Vagina (tissue), 2 donors: ENCODE results near the gene ITPKB. TPM values are rescaled to one million over a fixed set of nuclear protein-coding genes. Genes with fewer than 3 reads are reported as not detected.
"Not testable (repeated sequence)": the region's sequence is repeated elsewhere in the genome, so short reads cannot be mapped to it uniquely, and the experiment has no call there.

ENCODE experiments used
- DNase-seq, 2 donors: peaks; one replicate each; pipeline ENCODE4 v3.0.0-alpha.2; 2017; ENCODE audit errors: extremely low spot score in 2 of 2
- H3K27ac ChIP-seq: fragments of 200-600 bp; sonication (generic); one replicate; pipeline ENCODE4 v1.5.1; 2019
- H3K27me3 ChIP-seq: fragments of 200-600 bp; sonication (generic); one replicate; pipeline ENCODE4 v1.5.1; 2019
- H3K36me3 ChIP-seq, 2 donors: fragments of 200-600 bp; sonication (generic); one replicate each; pipeline ENCODE4 v1.5.1; 2017 to 2019
- H3K4me1 ChIP-seq: fragments of 200-600 bp; sonication (generic); one replicate; pipeline ENCODE4 v1.5.1; 2019
- H3K4me3 ChIP-seq, 2 donors: fragments of 200-600 bp; sonication (generic); 1 replicate in 1 of 2; 2 replicates in 1 of 2; pipeline ENCODE4 v1.5.1; 2016 to 2019
- H3K9me3 ChIP-seq: fragments of 200-600 bp; sonication (generic); one replicate; pipeline ENCODE4 v1.5.1; 2019
- CTCF ChIP-seq, 3 experiments: fragments of 450-650 bp in 2 of 3; fragments of 200-600 bp in 1 of 3; sonication (generic) in 1 of 3; IDR thresholded peaks; one replicate each; pipeline ENCODE4 v1.5.1; 2017 to 2019; ENCODE audit warnings: antibody characterized with exemption in 3 of 3, mild to moderate bottlenecking in 2 of 3, moderate library complexity in 2 of 3
- POLR2A ChIP-seq, 2 donors: fragments of 450-650 bp; IDR thresholded peaks; one replicate each; pipeline ENCODE4 v1.6.1; 2017; ENCODE audit warnings: antibody characterized with exemption in 2 of 2, mild to moderate bottlenecking in 2 of 2, moderate library complexity in 2 of 2
- POLR2AphosphoS5 ChIP-seq, 2 donors: sonication (generic); formaldehyde crosslinking; IDR thresholded peaks; one replicate each; pipeline ENCODE4 v1.9.0; 2017; ENCODE audit warnings: antibody characterized with exemption in 2 of 2, mild to moderate bottlenecking in 2 of 2, low read depth in 1 of 2; ENCODE audit not compliant: insufficient read depth in 1 of 2
- intact Hi-C: fragments of 100-400 bp; cut with DNase I; formaldehyde crosslinking; loops from one replicate; pipeline ENCODE4 v1.15.1; 2023
- total RNA-seq: library from RNA; depleted of rRNA; stranded (reverse); fragments of >200 nt; gene quantifications from one replicate; pipeline ENCODE4 v1.2.3, GENCODE V29; 2016

Gene ITPKB
- total RNA-seq, 1 donor from 2014 or later = 31.7 TPM

- H3K4me1 ChIP-seq = peaks cover 66% of the 10 kb centered on the region
- H3K9me3 ChIP-seq = no peaks in the 10 kb centered on the region
- peaks cover 0 to 4% of the 10 kb centered on the region in 2 donors for H3K36me3 ChIP-seq
- H3K27ac ChIP-seq = peak overlapping the region; percentile 51
- no peaks in the 10 kb centered on the region for H3K27me3 ChIP-seq
- no peak for DNase-seq
- TF ChIP-seq POLR2A (IDR thresholded peaks at IDR 0.05) = no peak
- no peak for TF ChIP-seq CTCF (IDR thresholded peaks at IDR 0.05)
- TF ChIP-seq POLR2AphosphoS5 (IDR thresholded peaks at IDR 0.05; ENCODE audit: insufficient read depth in 1 of 2, low read depth in 1 of 2) = no peak
- no peak overlapping the region for H3K4me3 ChIP-seq
- intact Hi-C loops = no loop called here
Observed at GRCh38 chr1:226722901-226723656, 16.0 kb downstream of the ITPKB start.

DNA sequence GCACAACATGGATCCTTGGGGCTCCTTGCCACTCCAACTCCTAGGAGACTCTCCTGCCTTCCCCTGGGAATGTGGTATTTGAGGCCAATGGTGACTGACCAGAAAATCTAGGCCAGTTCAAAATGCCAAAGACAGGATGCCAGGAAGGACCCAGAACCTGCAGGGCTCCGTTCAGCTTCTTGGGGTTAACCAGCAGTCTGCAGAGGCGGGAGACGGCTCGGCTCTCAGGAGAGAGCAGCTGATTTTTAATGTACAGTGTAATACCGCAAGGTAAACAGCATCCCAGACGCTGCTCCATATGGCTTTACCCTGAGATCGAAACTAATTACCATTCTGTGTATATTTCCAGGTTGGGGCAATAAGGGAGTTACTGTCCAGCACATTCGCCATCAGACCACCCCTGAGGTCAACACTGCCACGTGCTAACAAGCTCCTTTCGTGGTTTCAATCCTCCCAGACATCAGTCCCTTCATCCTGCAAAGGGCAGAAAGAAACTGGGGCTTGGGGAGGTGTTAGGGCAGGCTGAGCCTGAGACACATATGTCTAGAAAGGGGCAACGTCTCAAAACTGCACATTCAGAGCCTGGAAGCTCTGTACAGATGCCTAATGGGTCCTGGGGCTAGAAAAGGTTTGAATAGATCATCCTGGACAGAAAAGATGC is 16.7 kb downstream of the ITPKB start:
- DNase-seq = no peak
- H3K27me3 ChIP-seq = no peaks in the 10 kb centered on the region
- no peak for TF ChIP-seq POLR2AphosphoS5 (IDR thresholded peaks at IDR 0.05; ENCODE audit: insufficient read depth in 1 of 2, low read depth in 1 of 2)
- no peak for TF ChIP-seq CTCF (IDR thresholded peaks at IDR 0.05)
- TF ChIP-seq POLR2A (IDR thresholded peaks at IDR 0.05) = no peak
- no peak overlapping the region for H3K27ac ChIP-seq
- intact Hi-C loops = no loop called here
- peaks cover 0 to 4% of the 10 kb centered on the region in 2 donors for H3K36me3 ChIP-seq
- peaks cover 66% of the 10 kb centered on the region for H3K4me1 ChIP-seq
- no peaks in the 10 kb centered on the region for H3K9me3 ChIP-seq
- H3K4me3 ChIP-seq = no peak overlapping the region

GRCh38 chr1:226720574-226720973 is 18.5 kb downstream of the ITPKB start:
- H3K4me3 ChIP-seq, H3K27ac ChIP-seq, H3K36me3 ChIP-seq, intact Hi-C loops, H3K27me3 ChIP-seq, H3K9me3 ChIP-seq, DNase-seq: not testable (repeated sequence)
- peaks cover 57% of the 10 kb centered on the region for H3K4me1 ChIP-seq

GRCh38 chr1:226719596-226720387 is 19.3 kb downstream of the ITPKB start:
- Histone ChIP-seq H3K9me3 (no peaks in the 10 kb centered on the region), H3K27ac (no peak overlapping the region), H3K4me3 (no peak overlapping the region), H3K27me3 (no peaks in the 10 kb centered on the region), H3K4me1 (peaks cover 50% of the 10 kb centered on the region), H3K36me3 (peaks cover 0 to 4% of the 10 kb centered on the region in 2 donors)
- no peak for DNase-seq
- intact Hi-C loops = no loop called here
- no peak for TF ChIP-seq POLR2A (IDR thresholded peaks at IDR 0.05)
- TF ChIP-seq POLR2AphosphoS5 (IDR thresholded peaks at IDR 0.05; ENCODE audit: insufficient read depth in 1 of 2, low read depth in 1 of 2) = no peak
- TF ChIP-seq CTCF (IDR thresholded peaks at IDR 0.05) = no peak

DNA sequence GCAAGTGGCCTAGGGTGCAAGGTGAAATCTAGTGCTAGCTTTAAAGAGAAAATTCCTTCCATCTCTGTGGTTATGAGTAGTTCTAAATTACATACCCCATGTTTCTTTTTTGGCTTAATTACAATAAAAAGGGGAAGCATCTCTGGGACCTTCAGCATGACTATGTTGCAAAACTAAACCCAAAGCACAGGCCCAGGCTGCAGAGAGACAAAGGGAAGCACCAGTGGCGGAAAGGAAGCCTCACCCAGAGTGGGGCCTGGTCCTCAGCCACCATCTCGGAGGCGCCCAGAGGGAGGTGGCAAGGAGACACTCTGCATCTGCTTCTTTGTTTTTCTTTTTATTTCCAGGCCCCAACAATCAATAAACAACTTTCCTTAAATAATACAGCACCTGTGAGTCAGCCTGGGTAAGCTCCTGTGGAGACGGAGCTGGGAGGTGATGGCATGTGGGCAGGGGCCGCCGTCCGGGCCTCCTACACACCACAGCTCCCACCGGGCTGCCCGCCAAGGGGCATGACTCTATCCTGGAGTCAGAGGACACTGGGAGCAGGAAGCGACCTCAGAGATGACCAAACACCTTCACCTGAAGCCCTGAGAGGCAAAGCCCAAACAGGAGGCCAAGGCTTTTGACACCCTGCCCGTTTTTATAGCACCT is 21.7 kb downstream of the ITPKB start:
- Histone ChIP-seq H3K9me3 (no peaks in the 10 kb centered on the region), H3K4me1 (peaks cover 46% of the 10 kb centered on the region), H3K27ac (no peak overlapping the region), H3K4me3 (no peak overlapping the region), H3K36me3 (peaks cover 0 to 3% of the 10 kb centered on the region in 2 donors), H3K27me3 (no peaks in the 10 kb centered on the region)
- TF ChIP-seq CTCF (IDR thresholded peaks at IDR 0.05) (no peak), POLR2AphosphoS5 (IDR thresholded peaks at IDR 0.05; ENCODE audit: insufficient read depth in 1 of 2, low read depth in 1 of 2) (no peak), POLR2A (IDR thresholded peaks at IDR 0.05) (no peak)
- DNase-seq = no peak
- intact Hi-C loops = no loop called here
